ENCODE data around the gene NFKBIA.

- TF ChIP-seq SMC3 (IDR thresholded peaks at IDR 0.05): no peak
- TF ChIP-seq ZSCAN20 (CRISPR knock-in tag; IDR thresholded peaks at IDR 0.05): no peak
- TF ChIP-seq CTCF (IDR thresholded peaks at IDR 0.05): no peak
- no peak for TF ChIP-seq JUNB (IDR thresholded peaks at IDR 0.05)
- no peak for TF ChIP-seq CHD2 (IDR thresholded peaks at IDR 0.05; ENCODE audit: low read length, partially characterized antibody)
- TF ChIP-seq PHF8 (IDR thresholded peaks at IDR 0.05; ENCODE audit: borderline replicate concordance, low read depth): no peak
- TF ChIP-seq CEBPB (IDR thresholded peaks at IDR 0.05): no peak
- no peak for TF ChIP-seq JUN (IDR thresholded peaks at IDR 0.05)
- TF ChIP-seq RFX5 (IDR thresholded peaks at IDR 0.05): no peak
- TF ChIP-seq ZFP36 (IDR thresholded peaks at IDR 0.05; ENCODE audit: borderline replicate concordance, partially characterized antibody): no peak
- TF ChIP-seq, protein P1, sequence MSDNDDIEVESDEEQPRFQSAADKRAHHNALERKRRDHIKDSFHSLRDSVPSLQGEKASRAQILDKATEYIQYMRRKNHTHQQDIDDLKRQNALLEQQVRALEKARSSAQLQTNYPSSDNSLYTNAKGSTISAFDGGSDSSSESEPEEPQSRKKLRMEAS (IDR thresholded peaks at IDR 0.05): no peak
- TF ChIP-seq HEYL (CRISPR knock-in tag; IDR thresholded peaks at IDR 0.05): no peak
Observed at GRCh38 chr14:35368139-35368460, 36.4 kb downstream of the NFKBIA start.

Measured in A549 (cell line).